ENCODE results near the gene PSMC5.
"Not testable (repeated sequence)": the region's sequence is repeated elsewhere in the genome, so short reads cannot be mapped to it uniquely, and the experiment has no call there.

PSMC5 gene

GRCh38 chr17:63874061-63874626 lies 46.9 kb downstream of the PSMC5 start:
- DNase-seq, result not testable (repeated sequence)

GRCh38 chr17:63874693-63875092 lies 47.5 kb downstream of the PSMC5 start:
- DNase-seq, result not testable (repeated sequence)

- not testable (repeated sequence) for DNase-seq
Measured at GRCh38 chr17:63878413-63878812, 51.2 kb downstream of the PSMC5 start.

GRCh38 chr17:63880706-63881105 lies 53.5 kb downstream of the PSMC5 start:
- DNase-seq, result no peak

GRCh38 chr17:63881337-63881736 lies 54.1 kb downstream of the PSMC5 start:
- DNase-seq, result not testable (repeated sequence)

Data from NCI-H2081 treated with DMSO at 0.1 percent for 48 hours (cell line).